Transverse colon (tissue), 4 donors: ENCODE measurements around the gene TBC1D21. TPM values are rescaled to one million over a fixed set of nuclear protein-coding genes. Genes with fewer than 3 reads are reported as not detected.

Experiments used
- DNase-seq: peaks from one replicate; pipeline ENCODE4 v3.0.0-alpha.2; 2019
- H3K27ac ChIP-seq, 4 donors: fragments of 200-600 bp; sonication (generic); 2 replicates each; pipeline ENCODE4 v1.5.1; 2016 to 2018; ENCODE audit warnings: inconsistent platforms in 4 of 4
- H3K27me3 ChIP-seq: fragments of 200-600 bp; sonication (generic); 2 replicates; pipeline ENCODE4 v1.5.1; 2017; ENCODE audit warnings: inconsistent platforms
- H3K36me3 ChIP-seq, 4 donors: fragments of 200-600 bp; sonication (generic); 2 replicates each; pipeline ENCODE4 v1.5.1; 2017 to 2019; ENCODE audit warnings: inconsistent platforms in 4 of 4
- H3K4me1 ChIP-seq, 4 donors: fragments of 200-600 bp; sonication (generic); 2 replicates each; pipeline ENCODE4 v1.5.1; 2017 to 2020; ENCODE audit warnings: inconsistent platforms in 4 of 4
- H3K4me3 ChIP-seq, 4 donors: fragments of 200-600 bp; sonication (generic); 1 replicate in 1 of 4; 2 replicates in 3 of 4; pipeline versions ENCODE4 v1.5.1 to v1.6.1; 2017 to 2019; ENCODE audit warnings: inconsistent platforms in 4 of 4
- H3K9me3 ChIP-seq, 2 donors: fragments of 200-600 bp; sonication (generic); 2 replicates each; pipeline ENCODE4 v1.5.1; 2017 to 2019; ENCODE audit warnings: inconsistent platforms in 2 of 2
- EP300 ChIP-seq: sonication (generic); formaldehyde crosslinking; IDR thresholded peaks from one replicate; pipeline ENCODE4 v1.6.1; 2017; ENCODE audit warnings: antibody characterized with exemption, low read depth
- POLR2A ChIP-seq: fragments of 450-650 bp; IDR thresholded peaks from one replicate; pipeline ENCODE4 v1.6.1; 2016; ENCODE audit warnings: antibody characterized with exemption, mild to moderate bottlenecking, moderate library complexity
- POLR2AphosphoS5 ChIP-seq, 3 donors: sonication (generic); formaldehyde crosslinking; IDR thresholded peaks; one replicate each; pipeline ENCODE4 v1.6.1; 2016; ENCODE audit warnings: antibody characterized with exemption in 3 of 3
- WGBS, 2 donors: methylation state at CpG; one replicate each; pipeline ENCODE4 v1.1.5; 2018; ENCODE audit warnings: low coverage in 1 of 2; 5-methylcytosine and 5-hydroxymethylcytosine counted together
- in situ Hi-C, 4 donors: fragments of 200-750 bp; cut with MboI; loops; one replicate each; pipeline versions ENCODE4 v1.15.0 to v1.15.1; 2017; ENCODE audit warnings: low sequenced_read_pairs in 3 of 4, low pct_ligation_motif_present in 1 of 4, low pct_unique_long_range_greater_than_20kb in 1 of 4
- intact Hi-C: fragments of 100-400 bp; cut with DNase I; formaldehyde crosslinking; loops from one replicate; pipeline ENCODE4 v1.15.1; 2023; ENCODE audit warnings: low total_unique reads
- total RNA-seq, 4 donors: library from RNA; depleted of rRNA; stranded (reverse); fragments of >200 nt; gene quantifications; one replicate each; pipeline ENCODE4 v1.1.0, GENCODE V29; 2016
- TF ChIP-seq, protein P1 (sequence below), 5 experiments: fragments of 200-600 bp in 3 of 5; fragments of 450-650 bp in 2 of 5; sonication (generic) in 3 of 5; IDR thresholded peaks; 1 replicate in 2 of 5; 2 replicates in 3 of 5; pipeline ENCODE4 v1.5.1; 2016 to 2017; ENCODE audit warnings: antibody characterized with exemption in 5 of 5, inconsistent platforms in 3 of 5, mild to moderate bottlenecking in 2 of 5, moderate library complexity in 1 of 5

Gene TBC1D21
- total RNA-seq, 4 donors from 2014 or later, result not detected

GRCh38 chr15:73897441-73898261, 24.3 kb downstream of the TBC1D21 start:
- no peaks in the 10 kb centered on the region for H3K9me3 ChIP-seq
- WGBS, 2 donors, result 78% methylated on average over 14 of the region's 15 CpGs; no CpG with 5 or more reads in 1 of the 2 donors
- DNase-seq, result peak; percentile 27
- in situ Hi-C loops, result no loop called here
- no peaks in the 10 kb centered on the region for H3K4me1 ChIP-seq
- intact Hi-C loops, result no loop called here
- TF ChIP-seq POLR2AphosphoS5 (IDR thresholded peaks at IDR 0.05), result no peak
- TF ChIP-seq POLR2A, result no peak
- TF ChIP-seq, protein P1, sequence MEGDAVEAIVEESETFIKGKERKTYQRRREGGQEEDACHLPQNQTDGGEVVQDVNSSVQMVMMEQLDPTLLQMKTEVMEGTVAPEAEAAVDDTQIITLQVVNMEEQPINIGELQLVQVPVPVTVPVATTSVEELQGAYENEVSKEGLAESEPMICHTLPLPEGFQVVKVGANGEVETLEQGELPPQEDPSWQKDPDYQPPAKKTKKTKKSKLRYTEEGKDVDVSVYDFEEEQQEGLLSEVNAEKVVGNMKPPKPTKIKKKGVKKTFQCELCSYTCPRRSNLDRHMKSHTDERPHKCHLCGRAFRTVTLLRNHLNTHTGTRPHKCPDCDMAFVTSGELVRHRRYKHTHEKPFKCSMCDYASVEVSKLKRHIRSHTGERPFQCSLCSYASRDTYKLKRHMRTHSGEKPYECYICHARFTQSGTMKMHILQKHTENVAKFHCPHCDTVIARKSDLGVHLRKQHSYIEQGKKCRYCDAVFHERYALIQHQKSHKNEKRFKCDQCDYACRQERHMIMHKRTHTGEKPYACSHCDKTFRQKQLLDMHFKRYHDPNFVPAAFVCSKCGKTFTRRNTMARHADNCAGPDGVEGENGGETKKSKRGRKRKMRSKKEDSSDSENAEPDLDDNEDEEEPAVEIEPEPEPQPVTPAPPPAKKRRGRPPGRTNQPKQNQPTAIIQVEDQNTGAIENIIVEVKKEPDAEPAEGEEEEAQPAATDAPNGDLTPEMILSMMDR (IDR thresholded peaks at IDR 0.05), result peak; percentile 51 to 71 (median 70)
- no peak for TF ChIP-seq EP300
- H3K27me3 ChIP-seq, result no peaks in the 10 kb centered on the region
- H3K4me3 ChIP-seq, result no peak overlapping the region
- no peak overlapping the region for H3K27ac ChIP-seq
- H3K36me3 ChIP-seq, result no peaks in the 10 kb centered on the region

DNA sequence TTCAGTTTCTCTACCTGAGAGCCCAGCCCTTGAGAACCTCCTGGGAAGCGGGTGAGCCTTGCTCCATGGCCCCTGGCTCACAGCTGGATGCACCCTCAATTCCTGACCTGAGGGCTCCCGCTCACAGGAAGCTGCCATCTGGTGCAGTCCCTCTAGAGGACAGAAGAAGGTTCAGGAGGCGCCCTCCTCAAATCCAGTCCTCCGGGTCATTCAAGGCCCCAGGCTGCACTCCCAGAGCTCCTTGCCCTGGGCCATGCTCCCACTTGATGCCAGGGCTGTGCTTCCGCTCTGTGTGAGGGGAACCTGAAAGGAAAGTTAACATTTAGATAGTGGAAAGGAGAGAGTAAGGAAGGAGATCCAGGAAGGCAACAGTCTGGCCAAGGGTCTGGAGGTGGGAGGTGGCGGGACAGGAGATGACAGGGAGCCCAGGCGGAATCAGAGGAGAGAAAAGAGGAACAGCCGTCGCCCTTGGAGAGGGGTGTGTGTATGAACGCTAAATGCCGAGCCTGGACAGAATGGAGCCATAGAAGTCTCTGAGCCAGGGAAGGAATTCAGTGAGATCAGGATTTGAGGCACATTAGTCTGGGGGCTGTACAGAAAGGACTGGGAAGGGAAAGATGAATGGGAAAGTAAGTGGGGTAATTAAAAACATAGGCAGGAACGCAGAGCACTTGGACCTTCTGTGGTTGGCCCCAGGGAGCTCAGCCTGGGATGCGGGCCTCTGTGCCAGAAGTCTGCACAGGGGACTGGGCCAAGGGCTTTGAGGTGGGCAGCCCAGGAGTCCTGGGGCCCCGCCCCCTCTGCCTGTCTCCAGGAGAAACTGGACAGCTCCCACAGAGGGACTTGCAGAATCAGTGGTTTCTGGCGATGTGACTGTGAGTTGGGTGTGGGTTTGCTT, 26.1 kb downstream of the TBC1D21 start:
- TF ChIP-seq POLR2AphosphoS5 (IDR thresholded peaks at IDR 0.05), result no peak
- WGBS, 2 donors, result 81 to 83% methylated on average over 7 to 15 of the region's 15 CpGs
- Histone ChIP-seq H3K4me1 (no peaks in the 10 kb centered on the region), H3K36me3 (no peaks in the 10 kb centered on the region), H3K4me3 (no peak overlapping the region), H3K27ac (no peak overlapping the region), H3K27me3 (no peaks in the 10 kb centered on the region), H3K9me3 (no peaks in the 10 kb centered on the region)
- in situ Hi-C loops, result no loop called here
- intact Hi-C loops, result no loop called here
- DNase-seq, result no peak

DNA sequence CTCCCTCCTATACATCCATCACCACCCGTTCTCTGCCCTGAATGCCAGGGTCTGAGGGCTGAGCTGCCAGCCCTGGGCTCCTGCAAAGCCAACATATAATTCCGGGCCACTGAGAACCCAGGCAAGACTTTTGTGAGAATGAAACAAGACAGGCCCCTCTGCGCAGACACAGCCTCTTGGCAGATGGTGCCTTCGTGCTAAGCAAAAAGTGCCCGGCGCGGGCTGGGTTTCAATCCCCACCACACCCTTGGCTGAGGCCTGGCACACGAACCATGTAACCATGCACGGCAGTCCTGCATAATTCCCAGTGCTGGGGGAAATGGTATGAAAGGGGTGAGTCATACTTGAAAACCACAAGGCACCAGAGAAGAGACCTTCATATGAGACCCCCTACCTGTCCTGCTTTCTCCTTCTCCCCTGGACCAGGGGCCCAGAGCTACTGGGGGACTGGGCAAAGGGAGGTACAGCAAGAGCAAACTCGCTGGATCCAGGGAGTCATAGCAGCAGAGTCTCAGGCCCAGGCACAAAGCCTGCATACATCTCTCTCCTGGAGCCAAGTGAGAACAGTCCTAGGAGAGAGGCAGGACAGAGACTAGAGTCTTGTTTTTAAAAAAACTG, 26.8 kb downstream of the TBC1D21 start:
- TF ChIP-seq EP300 (no peak), POLR2A (no peak), POLR2AphosphoS5 (IDR thresholded peaks at IDR 0.05) (no peak)
- TF ChIP-seq, protein P1 (IDR thresholded peaks at IDR 0.05), result no peak
- Histone ChIP-seq H3K4me1 (no peaks in the 10 kb centered on the region), H3K27ac (no peak overlapping the region), H3K27me3 (no peaks in the 10 kb centered on the region), H3K4me3 (no peak overlapping the region), H3K36me3 (no peaks in the 10 kb centered on the region), H3K9me3 (no peaks in the 10 kb centered on the region)
- 77% methylated on average over 10 of the region's 10 CpGs; no CpG with 5 or more reads in 1 of the 2 donors for WGBS, 2 donors
- no peak for DNase-seq
- in situ Hi-C loops (no loop called here), intact Hi-C loops (no loop called here)

- Histone ChIP-seq H3K27me3 (no peaks in the 10 kb centered on the region), H3K9me3 (no peaks in the 10 kb centered on the region), H3K4me1 (no peaks in the 10 kb centered on the region), H3K27ac (no peak overlapping the region), H3K4me3 (no peak overlapping the region), H3K36me3 (no peaks in the 10 kb centered on the region)
- 90 to 93% methylated on average over 3 to 7 of the region's 7 CpGs for WGBS, 2 donors
- in situ Hi-C loops, result no loop called here
- intact Hi-C loops, result no loop called here
- DNase-seq, result no peak
- TF ChIP-seq POLR2AphosphoS5 (IDR thresholded peaks at IDR 0.05) (no peak), EP300 (no peak), POLR2A (no peak)
- TF ChIP-seq, protein P1 (IDR thresholded peaks at IDR 0.05), result no peak
Observed at GRCh38 chr15:73901126-73901810, 27.9 kb downstream of the TBC1D21 start.
